Heart left ventricle (tissue), 16 donors: ENCODE data around the gene CPNE7. TPM values are rescaled to one million over a fixed set of nuclear protein-coding genes. Genes with fewer than 3 reads are reported as not detected.

ENCODE experiments used
- ATAC-seq, 4 donors: fragments of 200-7000 bp; cut with Tn5 transposase; one replicate each; pipeline ENCODE4 v1.9.1; 2020 to 2022; ENCODE audit warnings: moderate library complexity in 4 of 4, mild to moderate bottlenecking in 3 of 4, moderate number of reproducible peaks in 1 of 4
- DNase-seq, 5 donors: peaks; one replicate each; pipeline ENCODE4 v3.0.0-alpha.2; 2020
- H3K27ac ChIP-seq, 12 donors: fragments of 200-600 bp; sonication (generic) in 4 of 12; one replicate each; pipeline versions ENCODE4 v1.5.0 to v1.8.0; 2016 to 2022; ENCODE audit warnings: mild to moderate bottlenecking in 2 of 12
- H3K27me3 ChIP-seq, 9 donors: fragments of 200-600 bp; sonication (generic) in 2 of 9; one replicate each; pipeline versions ENCODE4 v1.5.1 to v1.8.0; 2016 to 2022; ENCODE audit warnings: mild to moderate bottlenecking in 3 of 9
- H3K36me3 ChIP-seq, 9 donors: fragments of 200-600 bp; sonication (generic) in 2 of 9; one replicate each; pipeline versions ENCODE4 v1.5.0 to v1.8.0; 2018 to 2022; ENCODE audit warnings: mild to moderate bottlenecking in 2 of 9
- H3K4me1 ChIP-seq, 12 donors: fragments of 200-600 bp; sonication (generic) in 4 of 12; one replicate each; pipeline versions ENCODE4 v1.5.0 to v1.8.0; 2016 to 2022; ENCODE audit warnings: mild to moderate bottlenecking in 3 of 12
- H3K4me3 ChIP-seq, 12 donors: fragments of 200-600 bp; sonication (generic) in 4 of 12; one replicate each; pipeline versions ENCODE4 v1.5.0 to v1.8.0; 2017 to 2022; ENCODE audit warnings: mild to moderate bottlenecking in 9 of 12, moderate library complexity in 4 of 12
- H3K9me3 ChIP-seq, 12 donors: fragments of 200-600 bp; sonication (generic) in 4 of 12; one replicate each; pipeline versions ENCODE4 v1.5.0 to v1.8.0; 2016 to 2022; ENCODE audit warnings: mild to moderate bottlenecking in 1 of 12
- CTCF ChIP-seq, 12 donors: fragments of 200-600 bp; sonication (generic) in 4 of 12; IDR thresholded peaks; one replicate each; pipeline versions ENCODE4 v1.5.0 to v1.8.0; 2018 to 2022; ENCODE audit warnings: antibody characterized with exemption in 12 of 12, mild to moderate bottlenecking in 5 of 12
- POLR2A ChIP-seq, 2 donors: fragments of 450-650 bp; IDR thresholded peaks; one replicate each; pipeline ENCODE4 v1.6.1; 2017; ENCODE audit warnings: antibody characterized with exemption in 2 of 2, mild to moderate bottlenecking in 2 of 2, moderate library complexity in 2 of 2
- WGBS, 4 donors: extraction: QIAGEN DNeasy Blood & Tissue Kit in 2 of 4; methylation state at CpG; one replicate each; pipeline versions ENCODE4 v1.1.5 to v1.1.7; 2013 to 2018; 5-methylcytosine and 5-hydroxymethylcytosine counted together
- intact Hi-C, 10 donors: fragments of 100-400 bp; cut with DNase I; formaldehyde crosslinking; loops; one replicate each; pipeline versions ENCODE4 v1.11.1 to v1.14.2; 2022
- polyA plus RNA-seq, 2 donors: library from polyadenylated mRNA; stranded (reverse); fragments of 200-250 nt; gene quantifications; one replicate each; pipeline ENCODE4 v1.2.3, GENCODE V29; 2013
- total RNA-seq, 9 donors: library from RNA; depleted of rRNA in 2 of 9; stranded (reverse); fragments of >200 nt in 2 of 9; fragmentation: NEBNext Ultra II Directional in 3 of 9; extraction: Animal tissue kit (Norgen Biotek cat#: 25700) in 3 of 9; gene quantifications; one replicate each; pipeline versions ENCODE4 v1.1.0 to v1.2.4, GENCODE V29; 2016 to 2023
- donor health status: ischemic (EF 13 %, LVEDD 7.1; RV severe dilation, severe dysfunction).
- donor health status: healthy with polysubstance abuse.
- donor health status: DM: no; HTN: yes; CAD: no.
- donor health status: DM: no; HTN: no; CAD: no.
- donor health status: ischemic (EF 25% LVEDD 6.9; RV normal size, moderate dysfunction).
- donor health status: ischemic (EF 25% LVEDD 5.7; RV mildly dilated, moderate dysfunction).
- donor health status: healthy.
- donor health status: DM: yes; HTN: yes; CAD: no.
- donor health status: ischemic (EF 35%, LVEDD 5.7; RV mildly dilated, moderate dysfunction).
- donor health status: nonischemic (EF 11% LVEDD 7.7; RV severe dilation, severe dysfunction).
- donor health status: DM: yes; HTN: yes; CAD: no.
- donor health status: PGD.
- donor health status: ischemic (EF 29% LVEDD 5.4; RV normal size, mild dysfunction).
- donor health status: nonischemic (EF 23%, LVEDD 6.1; RV moderate dilation, normal function).

The CPNE7 gene
- total and polyA plus RNA-seq, 11 donors, result 0.20 to 0.50 TPM; not detected in 9

GRCh38 chr16:89561884-89562599, 13.5 kb upstream of the CPNE7 start:
- H3K4me3 ChIP-seq, result peak overlapping the region; percentile 33 to 97 (median 84)
- H3K27ac ChIP-seq, result peak overlapping the region in 7 of 12 donors; percentile 92 to 99 (median 97)
- no peak for DNase-seq
- H3K9me3 ChIP-seq, result no peaks in the 10 kb centered on the region
- ATAC-seq, result no peak
- TF ChIP-seq POLR2A (IDR thresholded peaks at IDR 0.05) (no peak), CTCF (IDR thresholded peaks at IDR 0.05) (no peak)
- H3K4me1 ChIP-seq, result peaks cover 8 to 72% (median 38%) of the 10 kb centered on the region in 12 donors
- WGBS, 4 donors, result 62 to 70% (median 67%) methylated on average over 23 of the region's 23 CpGs
- peaks cover 6 to 47% (median 40%) of the 10 kb centered on the region in 9 donors for H3K36me3 ChIP-seq
- intact Hi-C loops, result loop anchor here in 2 of 10 donors (5.0 to 10.0 kb wide), 2 partner anchors 55 to 317 kb away; partner anchors contain the start of gene SPG7 (in 1 of the 2)
- H3K27me3 ChIP-seq, result no peaks in the 10 kb centered on the region

GRCh38 chr16:89562939-89563338, 12.6 kb upstream of the CPNE7 start:
- ATAC-seq (no peak), DNase-seq (no peak)
- Histone ChIP-seq H3K9me3 (no peaks in the 10 kb centered on the region), H3K36me3 (peaks cover 6 to 40% (median 37%) of the 10 kb centered on the region in 9 donors), H3K27ac (no peak overlapping the region), H3K27me3 (no peaks in the 10 kb centered on the region), H3K4me3 (no peak overlapping the region), H3K4me1 (peaks cover 8 to 64% (median 36%) of the 10 kb centered on the region in 12 donors)
- no peak for TF ChIP-seq POLR2A (IDR thresholded peaks at IDR 0.05)
- TF ChIP-seq CTCF (IDR thresholded peaks at IDR 0.05), result no peak
- 81 to 84% (median 82%) methylated on average over 12 of the region's 12 CpGs for WGBS, 4 donors
- intact Hi-C loops, result loop anchor here in 2 of 10 donors (5.0 to 10.0 kb wide), 2 partner anchors 56 to 318 kb away; partner anchors contain the start of gene SPG7 (in 1 of the 2)

- H3K4me1 ChIP-seq, result peaks cover 8 to 64% (median 35%) of the 10 kb centered on the region in 12 donors
These were observed 11.7 kb upstream of the CPNE7 start for GRCh38 chr16:89563639-89564392.

More at GRCh38 chr16:89563639-89564392, 11.7 kb upstream of the CPNE7 start:
- Histone ChIP-seq H3K9me3 (no peaks in the 10 kb centered on the region), H3K27ac (no peak overlapping the region), H3K27me3 (no peaks in the 10 kb centered on the region), H3K36me3 (peaks cover 6 to 39% (median 37%) of the 10 kb centered on the region in 9 donors), H3K4me3 (no peak overlapping the region)
- DNase-seq (no peak), ATAC-seq (no peak)
- intact Hi-C loops, result loop anchor here in 2 of 10 donors (5.0 to 10.0 kb wide), 2 partner anchors 57 to 319 kb away; partner anchors contain the start of gene SPG7 (in 1 of the 2)
- TF ChIP-seq POLR2A (IDR thresholded peaks at IDR 0.05) (no peak), CTCF (IDR thresholded peaks at IDR 0.05) (no peak)
- 63 to 74% (median 70%) methylated on average over 7 to 12 of the region's 12 CpGs for WGBS, 4 donors
